ENCODE results near the gene RABL6.
A peak's percentile ranks its signal among the peaks of the same experiment; 100 is the strongest.
"Not testable (repeated sequence)": the region's sequence is repeated elsewhere in the genome, so short reads cannot be mapped to it uniquely, and the experiment has no call there.

RABL6 gene

GRCh38 chr9:136875155-136875554 is 67.4 kb downstream of the RABL6 start:
- no peak overlapping the region for H3K4me3 ChIP-seq (ENCODE audit: low read depth, low read length)

GRCh38 chr9:136876476-136876875 is 68.7 kb downstream of the RABL6 start:
- H3K4me3 ChIP-seq (ENCODE audit: low read depth, low read length): no peak overlapping the region

GRCh38 chr9:136880651-136881050 is 72.9 kb downstream of the RABL6 start:
- no peak overlapping the region for H3K4me3 ChIP-seq (ENCODE audit: low read depth, low read length)

- H3K4me3 ChIP-seq (ENCODE audit: low read depth, low read length): no peak overlapping the region
Measured at GRCh38 chr9:136881691-136882108, 74.0 kb downstream of the RABL6 start.

- no peak overlapping the region for H3K4me3 ChIP-seq (ENCODE audit: low read depth, low read length)
Measured at GRCh38 chr9:136882109-136882946, 74.6 kb downstream of the RABL6 start.

GRCh38 chr9:136882947-136883283 is 75.2 kb downstream of the RABL6 start:
- not testable (repeated sequence) for H3K4me3 ChIP-seq (ENCODE audit: low read depth, low read length)

GRCh38 chr9:136883670-136884069 is 75.9 kb downstream of the RABL6 start:
- H3K4me3 ChIP-seq (ENCODE audit: low read depth, low read length): not testable (repeated sequence)

- H3K4me3 ChIP-seq (ENCODE audit: low read depth, low read length): peak within 1 kb of the TSS; percentile 72
Measured at GRCh38 chr9:136885950-136886578, 78.3 kb downstream of the RABL6 start, which contains the start of gene TRAF2. TRAF2 (plus strand) TSS chr9:136886516; CDS start chr9:136898741, 12,225 bp downstream.

GRCh38 chr9:136886610-136887597 is 79.2 kb downstream of the RABL6 start:
- peak overlapping the region; percentile 72 for H3K4me3 ChIP-seq (ENCODE audit: low read depth, low read length)

- H3K4me3 ChIP-seq (ENCODE audit: low read depth, low read length): no peak overlapping the region
Measured at GRCh38 chr9:136888454-136888853, 80.7 kb downstream of the RABL6 start.

- no peak overlapping the region for H3K4me3 ChIP-seq (ENCODE audit: low read depth, low read length)
Measured at GRCh38 chr9:136889858-136890257, 82.1 kb downstream of the RABL6 start.

- no peak overlapping the region for H3K4me3 ChIP-seq (ENCODE audit: low read depth, low read length)
Measured at GRCh38 chr9:136890661-136891060, 82.9 kb downstream of the RABL6 start.
